Parathyroid adenoma (tissue), 2 donors: ENCODE results near the gene QRFP.

Experiments used
- H2AFZ ChIP-seq: fragments of 300-600 bp; sonication (generic); one replicate; pipeline ENCODE4 v1.7.0; 2017; ENCODE audit warnings: antibody characterized with exemption, mild to moderate bottlenecking
- H3K27ac ChIP-seq: fragments of 300-600 bp; sonication (generic); one replicate; pipeline ENCODE4 v1.7.0; 2017
- H3K27me3 ChIP-seq: fragments of 300-600 bp; sonication (generic); one replicate; pipeline ENCODE4 v1.7.0; 2017; ENCODE audit warnings: low read length; ENCODE audit not compliant: control insufficient read depth, insufficient read depth
- H3K36me3 ChIP-seq: fragments of 300-600 bp; sonication (generic); one replicate; pipeline ENCODE4 v1.7.0; 2017; ENCODE audit warnings: low read length; ENCODE audit not compliant: control insufficient read depth, insufficient read depth
- H3K4me1 ChIP-seq: fragments of 300-600 bp; sonication (generic); one replicate; pipeline ENCODE4 v1.7.0; 2017; ENCODE audit warnings: control low read depth
- H3K4me2 ChIP-seq: fragments of 300-600 bp; sonication (generic); one replicate; pipeline ENCODE4 v1.7.0; 2017; ENCODE audit warnings: low read length
- H3K4me3 ChIP-seq: fragments of 300-600 bp; sonication (generic); one replicate; pipeline ENCODE4 v1.7.0; 2017; ENCODE audit warnings: low read depth, low read length
- H3K79me2 ChIP-seq: fragments of 300-600 bp; sonication (generic); one replicate; pipeline ENCODE4 v1.7.0; 2017; ENCODE audit warnings: control low read depth
- H3K9ac ChIP-seq: fragments of 300-600 bp; sonication (generic); one replicate; pipeline ENCODE4 v1.7.0; 2017; ENCODE audit warnings: mild to moderate bottlenecking
- H3K9me3 ChIP-seq: fragments of 300-600 bp; sonication (generic); one replicate; pipeline ENCODE4 v1.7.0; 2017; ENCODE audit warnings: low read length; ENCODE audit not compliant: control insufficient read depth
- TF ChIP-seq, protein P1 (sequence below): fragments of 300-600 bp; sonication (generic); IDR thresholded peaks from one replicate; pipeline ENCODE4 v1.7.0; 2017; ENCODE audit warnings: antibody characterized with exemption, mild to moderate bottlenecking
- donor health status: primary hyperparathyroidism.

Gene QRFP

DNA sequence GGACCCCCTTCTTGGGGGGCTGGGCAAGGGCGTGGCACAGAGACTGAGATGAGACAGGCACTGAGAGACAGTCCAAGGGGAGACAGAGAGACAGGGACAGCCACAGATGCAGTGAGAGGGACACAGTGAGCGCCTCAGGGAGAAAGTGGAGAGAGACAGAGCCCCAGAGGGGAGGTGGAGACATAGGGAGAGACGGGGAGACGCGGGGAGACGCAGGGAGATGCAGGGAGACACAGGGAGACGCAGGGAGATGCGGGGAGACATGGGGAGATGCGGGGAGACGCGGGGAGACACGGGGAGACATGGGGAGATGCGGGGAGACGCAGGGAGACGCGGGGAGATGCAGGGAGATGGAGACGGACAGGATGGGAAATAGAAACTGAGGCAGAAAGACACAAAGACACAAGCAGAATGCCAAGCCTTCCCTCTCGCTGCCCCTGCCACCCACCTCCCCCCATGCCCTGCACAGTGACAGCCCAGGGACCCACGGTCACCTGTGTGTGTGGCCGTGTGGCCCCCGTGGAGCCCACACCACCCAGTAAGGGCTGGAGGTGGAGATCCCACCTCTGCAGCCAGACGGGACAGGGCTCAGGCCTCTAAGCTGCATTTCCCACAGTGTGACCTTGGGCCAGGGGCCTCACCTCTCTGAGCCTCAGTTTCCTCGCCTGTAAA, 33.7 kb upstream of the QRFP start:
- H3K4me1 ChIP-seq, result peaks cover 16% of the 10 kb centered on the region
- no peak overlapping the region for H3K4me3 ChIP-seq
- H3K9me3 ChIP-seq, result no peaks in the 10 kb centered on the region
- no peak overlapping the region for H3K4me2 ChIP-seq
- H2AFZ ChIP-seq, result peak overlapping the region; percentile 60
- TF ChIP-seq, protein P1, sequence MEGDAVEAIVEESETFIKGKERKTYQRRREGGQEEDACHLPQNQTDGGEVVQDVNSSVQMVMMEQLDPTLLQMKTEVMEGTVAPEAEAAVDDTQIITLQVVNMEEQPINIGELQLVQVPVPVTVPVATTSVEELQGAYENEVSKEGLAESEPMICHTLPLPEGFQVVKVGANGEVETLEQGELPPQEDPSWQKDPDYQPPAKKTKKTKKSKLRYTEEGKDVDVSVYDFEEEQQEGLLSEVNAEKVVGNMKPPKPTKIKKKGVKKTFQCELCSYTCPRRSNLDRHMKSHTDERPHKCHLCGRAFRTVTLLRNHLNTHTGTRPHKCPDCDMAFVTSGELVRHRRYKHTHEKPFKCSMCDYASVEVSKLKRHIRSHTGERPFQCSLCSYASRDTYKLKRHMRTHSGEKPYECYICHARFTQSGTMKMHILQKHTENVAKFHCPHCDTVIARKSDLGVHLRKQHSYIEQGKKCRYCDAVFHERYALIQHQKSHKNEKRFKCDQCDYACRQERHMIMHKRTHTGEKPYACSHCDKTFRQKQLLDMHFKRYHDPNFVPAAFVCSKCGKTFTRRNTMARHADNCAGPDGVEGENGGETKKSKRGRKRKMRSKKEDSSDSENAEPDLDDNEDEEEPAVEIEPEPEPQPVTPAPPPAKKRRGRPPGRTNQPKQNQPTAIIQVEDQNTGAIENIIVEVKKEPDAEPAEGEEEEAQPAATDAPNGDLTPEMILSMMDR, result no peak
- no peak overlapping the region for H3K9ac ChIP-seq
- no peaks in the 10 kb centered on the region for H3K36me3 ChIP-seq
- H3K27me3 ChIP-seq, result no peaks in the 10 kb centered on the region
- H3K27ac ChIP-seq, result peak overlapping the region; percentile 71
- no peaks in the 10 kb centered on the region for H3K79me2 ChIP-seq

DNA sequence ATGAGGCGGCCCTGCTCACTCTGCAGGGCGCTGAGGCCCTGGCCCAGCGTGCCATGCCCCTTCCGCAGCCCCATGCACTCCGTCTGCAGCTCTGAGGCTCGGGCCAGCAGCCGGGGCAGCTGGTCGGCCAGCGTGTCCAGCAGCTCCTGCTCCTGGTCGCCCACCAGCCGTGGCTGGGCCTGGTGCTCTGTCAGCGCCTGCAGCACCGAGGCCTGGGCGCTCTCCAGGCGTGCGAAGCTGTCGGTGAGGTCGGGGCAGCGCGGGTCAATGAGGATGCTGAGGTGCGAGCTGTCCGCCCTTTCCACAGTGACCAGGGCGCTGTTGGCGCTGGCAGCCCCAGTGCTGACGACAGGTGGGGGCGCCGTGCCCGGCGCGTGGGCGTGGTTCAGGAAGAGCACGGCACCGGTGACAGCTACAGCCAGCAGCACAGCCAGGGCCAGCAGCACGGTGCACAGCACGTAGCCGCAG, 33.0 kb upstream of the QRFP start:
- no peak overlapping the region for H3K4me2 ChIP-seq
- H3K4me3 ChIP-seq, result no peak overlapping the region
- H3K79me2 ChIP-seq, result no peaks in the 10 kb centered on the region
- TF ChIP-seq, protein P1, result no peak
- H3K27me3 ChIP-seq, result no peaks in the 10 kb centered on the region
- no peaks in the 10 kb centered on the region for H3K36me3 ChIP-seq
- no peaks in the 10 kb centered on the region for H3K9me3 ChIP-seq
- no peak overlapping the region for H3K9ac ChIP-seq
- H3K27ac ChIP-seq, result peak overlapping the region; percentile 71
- H3K4me1 ChIP-seq, result peaks cover 16% of the 10 kb centered on the region
- H2AFZ ChIP-seq, result peak overlapping the region; percentile 60

DNA sequence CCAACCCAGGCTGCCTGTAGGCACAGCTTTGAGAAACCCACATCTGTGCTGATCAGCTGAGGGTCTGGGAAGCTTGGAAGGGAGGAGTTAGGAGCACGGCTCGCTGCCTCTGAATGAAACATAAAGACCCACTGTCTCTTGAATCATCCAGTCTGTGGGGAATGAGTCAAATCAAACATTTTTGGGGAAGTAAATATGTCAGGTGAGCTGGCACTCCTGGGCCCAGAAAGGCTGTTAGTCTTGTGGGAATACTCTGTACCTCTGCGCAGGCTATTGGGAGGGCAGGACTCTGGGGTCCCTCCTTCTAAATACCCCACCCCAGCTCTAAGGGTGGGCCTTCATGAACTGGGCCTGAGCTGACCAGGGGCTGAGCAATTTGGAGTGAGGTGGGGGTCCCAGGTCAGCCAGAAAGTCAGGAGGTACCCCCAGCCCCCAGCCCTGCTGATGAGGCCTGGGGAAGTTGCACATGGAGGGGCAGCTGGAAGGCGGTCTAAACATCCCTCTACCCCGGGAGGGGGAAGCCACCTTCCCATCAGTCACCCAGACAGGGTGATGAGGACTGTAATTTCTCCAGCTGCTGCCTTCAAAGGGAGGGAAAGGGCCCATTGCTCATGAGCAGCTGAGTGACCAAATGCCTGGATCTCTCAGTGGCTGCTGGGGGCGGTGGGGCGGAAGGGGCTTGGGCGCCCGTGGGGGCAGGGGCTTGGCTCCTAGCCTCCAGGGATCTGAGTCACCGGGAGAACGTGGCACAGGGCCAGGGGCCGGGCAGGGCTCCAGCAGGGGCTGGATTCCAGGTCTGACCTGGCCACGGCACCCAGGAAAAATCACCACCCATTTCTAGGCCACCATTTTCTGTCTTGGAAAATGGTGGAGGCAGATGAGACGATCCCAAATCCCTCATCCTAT, 31.6 kb upstream of the QRFP start:
- Histone ChIP-seq H3K9me3 (no peaks in the 10 kb centered on the region), H3K4me2 (no peak overlapping the region), H3K9ac (no peak overlapping the region), H3K4me1 (peaks cover 16% of the 10 kb centered on the region), H3K79me2 (no peaks in the 10 kb centered on the region), H3K4me3 (no peak overlapping the region), H3K36me3 (no peaks in the 10 kb centered on the region), H2AFZ (peak overlapping the region; percentile 38), H3K27ac (peak overlapping the region; percentile 71), H3K27me3 (no peaks in the 10 kb centered on the region)
- TF ChIP-seq, protein P1, result no peak

DNA sequence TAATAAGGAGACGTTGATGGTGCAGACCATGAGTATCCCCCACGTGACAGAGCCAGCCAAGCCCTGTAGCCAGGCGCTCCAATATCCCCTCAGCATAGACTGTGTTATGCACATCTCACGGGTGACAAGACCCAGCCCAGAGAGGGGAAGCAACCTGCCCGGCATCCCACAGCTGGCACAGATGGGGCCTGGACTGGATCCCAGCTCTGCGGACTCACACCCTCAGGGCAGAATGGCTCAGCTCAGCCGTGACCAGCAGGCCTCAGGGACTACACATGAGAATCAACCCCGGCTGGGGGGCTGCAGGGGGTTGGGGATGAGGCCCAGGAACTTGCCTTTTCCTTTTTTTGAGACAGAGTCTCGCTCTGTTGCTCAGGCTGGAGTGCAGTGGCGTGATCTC, 30.7 kb upstream of the QRFP start:
- TF ChIP-seq, protein P1, result no peak
- H3K4me2 ChIP-seq, result no peak overlapping the region
- no peak overlapping the region for H3K9ac ChIP-seq
- no peaks in the 10 kb centered on the region for H3K36me3 ChIP-seq
- H2AFZ ChIP-seq, result no peak overlapping the region
- peaks cover 16% of the 10 kb centered on the region for H3K4me1 ChIP-seq
- H3K27me3 ChIP-seq, result no peaks in the 10 kb centered on the region
- H3K79me2 ChIP-seq, result no peaks in the 10 kb centered on the region
- no peak overlapping the region for H3K4me3 ChIP-seq
- H3K9me3 ChIP-seq, result no peaks in the 10 kb centered on the region
- H3K27ac ChIP-seq, result peak overlapping the region; percentile 71
